Muscle layer of colon (tissue), 2 donors: ENCODE measurements around the gene SGMS1.

ENCODE experiments used
- H3K27ac ChIP-seq: one replicate; pipeline ENCODE4 v1.7.0; 2013; ENCODE audit warnings: low read depth, mild to moderate bottlenecking, low read length, moderate library complexity
- H3K27me3 ChIP-seq, 2 donors: one replicate each; pipeline ENCODE4 v1.7.0; 2013; ENCODE audit warnings: low read length in 2 of 2, mild to moderate bottlenecking in 2 of 2; ENCODE audit not compliant: insufficient read depth in 2 of 2, control insufficient read depth in 1 of 2
- H3K36me3 ChIP-seq: one replicate; pipeline ENCODE4 v1.7.0; 2013; ENCODE audit warnings: mild to moderate bottlenecking, low read length; ENCODE audit not compliant: insufficient read depth
- H3K4me1 ChIP-seq: one replicate; pipeline ENCODE4 v1.7.0; 2013; ENCODE audit warnings: mild to moderate bottlenecking, low read length; ENCODE audit not compliant: insufficient read depth
- H3K4me3 ChIP-seq, 2 donors: one replicate each; pipeline ENCODE4 v1.7.0; 2013; ENCODE audit warnings: low read length in 2 of 2, low read depth in 1 of 2, mild to moderate bottlenecking in 1 of 2, moderate library complexity in 1 of 2
- H3K9ac ChIP-seq: one replicate; pipeline ENCODE4 v1.7.0; 2013; ENCODE audit warnings: low read length
- H3K9me3 ChIP-seq: one replicate; pipeline ENCODE4 v1.7.0; 2013; ENCODE audit warnings: mild to moderate bottlenecking, low read length
- donor health status: abdominal sarcoma.
- donor health status: Adenocarcinoma of cecum.

Gene SGMS1

GRCh38 chr10:50322077-50322476 is 301.7 kb downstream of the SGMS1 start:
- Histone ChIP-seq H3K27ac (no peak overlapping the region), H3K4me1 (peaks cover 21% of the 10 kb centered on the region), H3K36me3 (no peaks in the 10 kb centered on the region), H3K27me3 (no peaks in the 10 kb centered on the region), H3K9me3 (no peaks in the 10 kb centered on the region), H3K4me3 (no peak overlapping the region), H3K9ac (no peak overlapping the region)

- Histone ChIP-seq H3K36me3 (no peaks in the 10 kb centered on the region), H3K4me3 (no peak overlapping the region)
Measured at GRCh38 chr10:50318129-50318528, 305.6 kb downstream of the SGMS1 start.

GRCh38 chr10:50316695-50317648 is 306.8 kb downstream of the SGMS1 start:
- Histone ChIP-seq H3K9ac (no peak overlapping the region), H3K4me3 (no peak overlapping the region), H3K4me1 (no peaks in the 10 kb centered on the region), H3K9me3 (no peaks in the 10 kb centered on the region), H3K36me3 (no peaks in the 10 kb centered on the region), H3K27me3 (no peaks in the 10 kb centered on the region), H3K27ac (no peak overlapping the region)

More at GRCh38 chr10:50318129-50318528, 305.6 kb downstream of the SGMS1 start:
- Histone ChIP-seq H3K9me3 (no peaks in the 10 kb centered on the region), H3K27ac (no peak overlapping the region), H3K9ac (no peak overlapping the region), H3K27me3 (no peaks in the 10 kb centered on the region), H3K4me1 (no peaks in the 10 kb centered on the region)

GRCh38 chr10:50316174-50316573 is 307.6 kb downstream of the SGMS1 start:
- Histone ChIP-seq H3K36me3 (peaks cover under 1% of the 10 kb centered on the region), H3K27me3 (no peaks in the 10 kb centered on the region), H3K4me1 (no peaks in the 10 kb centered on the region), H3K9ac (no peak overlapping the region), H3K9me3 (no peaks in the 10 kb centered on the region), H3K4me3 (no peak overlapping the region), H3K27ac (no peak overlapping the region)

GRCh38 chr10:50315424-50315823 is 308.3 kb downstream of the SGMS1 start:
- no peak overlapping the region for H3K4me3 ChIP-seq
- no peaks in the 10 kb centered on the region for H3K27me3 ChIP-seq
- H3K27ac ChIP-seq, result no peak overlapping the region
- H3K36me3 ChIP-seq, result peaks cover 6% of the 10 kb centered on the region
- H3K9me3 ChIP-seq, result no peaks in the 10 kb centered on the region
- H3K4me1 ChIP-seq, result no peaks in the 10 kb centered on the region
- no peak overlapping the region for H3K9ac ChIP-seq

GRCh38 chr10:50314169-50315071 is 309.3 kb downstream of the SGMS1 start:
- no peaks in the 10 kb centered on the region for H3K9me3 ChIP-seq
- no peak overlapping the region for H3K27ac ChIP-seq
- no peaks in the 10 kb centered on the region for H3K4me1 ChIP-seq
- H3K9ac ChIP-seq, result no peak overlapping the region
- no peaks in the 10 kb centered on the region for H3K27me3 ChIP-seq
- peaks cover 11% of the 10 kb centered on the region for H3K36me3 ChIP-seq
- H3K4me3 ChIP-seq, result no peak overlapping the region

GRCh38 chr10:50312464-50313437 is 311.0 kb downstream of the SGMS1 start:
- H3K36me3 ChIP-seq, result peaks cover 17% of the 10 kb centered on the region
- H3K4me1 ChIP-seq, result no peaks in the 10 kb centered on the region
- no peak overlapping the region for H3K27ac ChIP-seq
- H3K9me3 ChIP-seq, result no peaks in the 10 kb centered on the region
- no peaks in the 10 kb centered on the region for H3K27me3 ChIP-seq
- H3K4me3 ChIP-seq, result no peak overlapping the region
- H3K9ac ChIP-seq, result no peak overlapping the region

- H3K4me3 ChIP-seq, result no peak overlapping the region
- no peaks in the 10 kb centered on the region for H3K4me1 ChIP-seq
- no peaks in the 10 kb centered on the region for H3K27me3 ChIP-seq
- H3K9ac ChIP-seq, result no peak overlapping the region
- no peak overlapping the region for H3K27ac ChIP-seq
- H3K9me3 ChIP-seq, result no peaks in the 10 kb centered on the region
- H3K36me3 ChIP-seq, result peaks cover 23% of the 10 kb centered on the region
Measured at GRCh38 chr10:50310560-50311174, 313.1 kb downstream of the SGMS1 start.

- Histone ChIP-seq H3K9ac (no peak overlapping the region), H3K36me3 (peaks cover 23% of the 10 kb centered on the region), H3K27me3 (no peaks in the 10 kb centered on the region), H3K4me3 (no peak overlapping the region), H3K9me3 (no peaks in the 10 kb centered on the region), H3K27ac (no peak overlapping the region), H3K4me1 (no peaks in the 10 kb centered on the region)
Measured at GRCh38 chr10:50309342-50309741, 314.4 kb downstream of the SGMS1 start.

- Histone ChIP-seq H3K27ac (no peak overlapping the region), H3K36me3 (peaks cover 12% of the 10 kb centered on the region), H3K4me1 (no peaks in the 10 kb centered on the region), H3K27me3 (no peaks in the 10 kb centered on the region), H3K4me3 (no peak overlapping the region), H3K9me3 (no peaks in the 10 kb centered on the region), H3K9ac (no peak overlapping the region)
Measured at GRCh38 chr10:50304660-50305059, 319.1 kb downstream of the SGMS1 start.
